ENCODE measurements around the gene TWIST1. TPM values are rescaled to one million over a fixed set of nuclear protein-coding genes. Genes with fewer than 3 reads are reported as not detected.
A peak's percentile ranks its signal among the peaks of the same experiment; 100 is the strongest.

The TWIST1 gene
- total RNA-seq, 4 donors from 2014 or later = 1.9 TPM; not detected in 3

GRCh38 chr7:19119372-19119771 is 1.9 kb upstream of the TWIST1 start:
- Histone ChIP-seq H3K36me3 (no peaks in the 10 kb centered on the region), H3K27me3 (peaks cover 57 to 69% (median 67%) of the 10 kb centered on the region in 3 donors), H3K4me3 (no peak overlapping the region), H3K27ac (no peak overlapping the region), H3K9me3 (no peaks in the 10 kb centered on the region), H3K4me1 (peaks cover 0 to 15% of the 10 kb centered on the region in 2 donors)
- in situ Hi-C loops (cut with MboI; ENCODE audit: low sequenced_read_pairs in 4 of 4) (no loop called here), intact Hi-C loops (cut with DNase I; ENCODE audit: low total_unique reads) (loop anchor here (5.0 kb wide), 1 partner anchor 503 kb away; no protein-coding TSS in a partner anchor)
- ATAC-seq = no peak
- TF ChIP-seq POLR2A (IDR thresholded peaks at IDR 0.05) (no peak), CTCF (IDR thresholded peaks at IDR 0.05 in 4 of 5, conservative IDR thresholded peaks at IDR 0.05 in 1 of 5) (no peak)
- no peak for DNase-seq

GRCh38 chr7:19118636-19119371 is 1.4 kb upstream of the TWIST1 start:
- DNase-seq = no peak
- intact Hi-C loops (cut with DNase I; ENCODE audit: low total_unique reads) (loop anchor here (5.0 kb wide), 1 partner anchor 503 kb away; no protein-coding TSS in a partner anchor), in situ Hi-C loops (cut with MboI; ENCODE audit: low sequenced_read_pairs in 4 of 4) (no loop called here)
- no peak overlapping the region for H3K27ac ChIP-seq
- no peak for ATAC-seq
- peak overlapping the region in 1 of 4 donors; percentile 52 for H3K4me3 ChIP-seq
- H3K9me3 ChIP-seq = no peaks in the 10 kb centered on the region
- no peaks in the 10 kb centered on the region for H3K36me3 ChIP-seq
- peaks cover 0 to 15% of the 10 kb centered on the region in 2 donors for H3K4me1 ChIP-seq
- TF ChIP-seq CTCF (IDR thresholded peaks at IDR 0.05 in 4 of 5, conservative IDR thresholded peaks at IDR 0.05 in 1 of 5) = no peak
- TF ChIP-seq POLR2A (IDR thresholded peaks at IDR 0.05) = no peak
- peaks cover 61 to 74% (median 69%) of the 10 kb centered on the region in 3 donors for H3K27me3 ChIP-seq

DNA sequence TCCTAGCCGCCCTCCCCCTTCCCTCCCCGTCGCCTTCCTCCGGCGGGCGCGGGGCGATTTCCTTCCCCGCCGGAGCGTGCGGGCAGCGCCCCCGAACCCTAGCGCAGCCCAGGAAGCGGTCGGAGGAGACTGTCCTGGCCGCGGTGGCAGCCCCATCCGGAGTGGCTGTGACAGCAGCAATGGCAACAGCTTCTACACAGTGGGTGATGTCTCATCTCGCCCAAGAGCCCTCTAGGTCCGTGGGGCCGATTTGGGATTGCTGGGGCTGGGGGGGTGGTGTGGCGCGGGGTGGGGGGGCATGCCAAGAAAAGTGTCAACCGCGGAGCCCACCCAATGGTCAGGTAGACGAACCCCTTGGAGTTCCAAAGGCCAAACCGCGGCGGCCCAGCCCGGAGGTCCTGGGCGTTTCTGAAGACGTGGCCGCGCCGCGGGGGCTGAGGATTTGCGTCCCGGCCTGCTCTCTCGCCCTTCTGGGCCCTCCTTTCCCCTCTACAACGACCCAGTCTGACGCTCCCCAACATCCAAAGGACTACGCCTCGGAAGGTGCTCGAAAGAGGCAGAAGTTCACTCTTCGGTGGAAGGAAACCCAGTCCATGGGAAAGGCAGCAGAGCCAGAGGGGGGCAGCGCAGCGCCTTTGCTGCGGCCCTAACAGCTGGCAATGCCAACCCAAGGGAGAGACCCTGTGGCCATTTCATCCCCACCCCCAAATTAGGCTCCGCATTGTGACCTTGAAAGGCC is 603 bp upstream of the TWIST1 start:
- Histone ChIP-seq H3K27ac (no peak overlapping the region), H3K27me3 (peaks cover 66 to 82% (median 76%) of the 10 kb centered on the region in 3 donors), H3K36me3 (no peaks in the 10 kb centered on the region), H3K4me1 (peaks cover 0 to 15% of the 10 kb centered on the region in 2 donors), H3K4me3 (peak overlapping the region; percentile 48 to 52 (median 50)), H3K9me3 (no peaks in the 10 kb centered on the region)
- in situ Hi-C loops (cut with MboI; ENCODE audit: low sequenced_read_pairs in 4 of 4) = no loop called here
- intact Hi-C loops (cut with DNase I; ENCODE audit: low total_unique reads) = loop anchor here (5.0 kb wide), 1 partner anchor 504 kb away; no protein-coding TSS in a partner anchor
- ATAC-seq (peak in 1 of 2 donors; percentile 3), DNase-seq (no peak)
- TF ChIP-seq CTCF (IDR thresholded peaks at IDR 0.05 in 4 of 5, conservative IDR thresholded peaks at IDR 0.05 in 1 of 5) = no peak
- TF ChIP-seq POLR2A (IDR thresholded peaks at IDR 0.05) = no peak

DNA sequence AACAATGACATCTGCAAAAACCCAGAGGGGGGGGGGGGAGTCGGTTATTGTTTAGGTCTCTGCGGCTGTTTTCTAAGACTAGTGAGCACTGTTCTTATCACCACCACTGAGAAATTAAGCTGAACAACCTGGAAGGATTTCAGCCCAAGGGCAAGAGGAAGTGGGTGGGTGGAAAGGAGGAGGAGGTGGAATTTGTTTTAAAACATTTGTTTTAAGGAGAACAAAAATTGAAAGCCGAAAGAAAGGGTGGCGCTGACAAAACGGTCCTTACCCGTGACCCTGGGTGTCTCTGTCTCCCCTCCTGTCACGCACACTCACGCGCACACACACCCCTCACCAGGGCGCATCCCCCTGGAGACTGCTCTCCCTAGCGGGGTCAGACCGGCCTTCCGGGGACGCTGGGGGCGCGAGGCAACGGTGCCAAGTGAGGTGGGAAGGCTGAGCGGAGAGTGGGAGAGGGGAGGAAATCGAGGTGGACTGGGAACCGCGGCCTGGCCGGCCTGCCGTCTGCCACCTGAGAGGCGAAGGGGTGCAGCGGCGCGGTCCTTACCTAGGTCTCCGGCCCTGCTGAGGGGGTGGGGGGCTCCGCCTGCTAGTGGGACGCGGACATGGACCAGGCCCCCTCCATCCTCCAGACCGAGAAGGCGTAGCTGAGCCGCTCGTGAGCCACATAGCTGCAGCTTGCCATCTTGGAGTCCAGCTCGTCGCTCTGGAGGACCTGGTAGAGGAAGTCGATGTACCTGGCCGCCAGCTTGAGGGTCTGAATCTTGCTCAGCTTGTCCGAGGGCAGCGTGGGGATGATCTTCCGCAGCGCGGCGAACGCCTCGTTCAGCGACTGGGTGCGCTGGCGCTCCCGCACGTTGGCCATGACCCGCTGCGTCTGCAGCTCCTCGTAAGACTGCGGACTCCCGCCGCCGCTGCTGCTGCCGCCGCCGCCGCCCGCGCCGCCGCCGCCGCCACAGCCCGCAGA is 1.0 kb downstream of the TWIST1 start:
- peaks cover 0 to 15% of the 10 kb centered on the region in 2 donors for H3K4me1 ChIP-seq

More for the DNA sequence above, 1.0 kb downstream of the TWIST1 start:
- DNase-seq (no peak), ATAC-seq (peak in 1 of 2 donors; percentile 43)
- intact Hi-C loops (cut with DNase I; ENCODE audit: low total_unique reads) (loop anchor here (5.0 kb wide), 1 partner anchor 506 kb away; no protein-coding TSS in a partner anchor), in situ Hi-C loops (cut with MboI; ENCODE audit: low sequenced_read_pairs in 4 of 4) (no loop called here)
- Histone ChIP-seq H3K36me3 (no peaks in the 10 kb centered on the region), H3K27me3 (peaks cover 75 to 93% (median 90%) of the 10 kb centered on the region in 3 donors), H3K4me3 (peak overlapping the region; percentile 37 to 65 (median 47)), H3K9me3 (no peaks in the 10 kb centered on the region), H3K27ac (no peak overlapping the region)
- no peak for TF ChIP-seq CTCF (IDR thresholded peaks at IDR 0.05 in 4 of 5, conservative IDR thresholded peaks at IDR 0.05 in 1 of 5)
- no peak for TF ChIP-seq POLR2A (IDR thresholded peaks at IDR 0.05)
